ENCODE data around the gene AQP1. TPM values are rescaled to one million over a fixed set of nuclear protein-coding genes. Genes with fewer than 3 reads are reported as not detected.
A peak's percentile ranks its signal among the peaks of the same experiment; 100 is the strongest.

AQP1 gene
- total RNA-seq, 4 donors from 2014 or later: 92.1 to 139 (median 110) TPM

DNA sequence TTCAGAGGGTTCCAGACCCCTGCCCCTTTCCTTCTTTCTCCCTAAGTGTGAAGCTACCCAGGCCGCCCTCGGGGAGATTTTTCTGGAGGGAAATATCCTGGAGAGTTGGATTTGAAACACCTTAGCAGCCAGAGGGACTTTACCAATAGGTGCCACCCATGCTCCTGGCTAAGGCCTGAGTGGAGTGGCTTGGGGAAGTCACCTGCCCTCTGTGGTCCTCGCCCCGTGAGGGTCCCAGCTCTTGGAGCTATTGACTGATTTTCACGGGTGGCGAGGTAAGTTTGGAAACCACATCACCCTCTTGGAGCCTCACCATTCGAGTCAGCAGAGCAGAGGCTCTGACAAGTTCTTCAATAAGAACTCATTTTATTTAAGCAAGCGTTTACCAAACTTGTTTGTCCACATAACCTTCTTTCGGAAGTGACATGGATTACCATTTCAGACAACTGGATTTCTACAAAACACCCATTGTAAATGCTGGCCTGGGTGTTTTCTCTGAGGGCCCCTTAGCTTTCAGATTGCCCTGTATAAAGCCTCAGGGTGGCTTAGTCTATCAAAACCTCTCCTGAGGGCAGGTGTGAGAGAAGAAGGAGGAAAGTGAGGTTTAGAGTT, 20.4 kb downstream of the AQP1 start:
- H3K36me3 ChIP-seq: no peaks in the 10 kb centered on the region
- no peak for DNase-seq (ENCODE audit: low spot score in 2 of 2)
- no peak overlapping the region for H3K4me3 ChIP-seq
- H3K9me3 ChIP-seq: no peaks in the 10 kb centered on the region
- H3K4me1 ChIP-seq: no peaks in the 10 kb centered on the region
- H3K27me3 ChIP-seq: no peaks in the 10 kb centered on the region
- TF ChIP-seq POLR2A (IDR thresholded peaks at IDR 0.05) (no peak), EP300 (IDR thresholded peaks at IDR 0.05) (no peak), POLR2AphosphoS5 (IDR thresholded peaks at IDR 0.05) (no peak)
- TF ChIP-seq, protein P1, sequence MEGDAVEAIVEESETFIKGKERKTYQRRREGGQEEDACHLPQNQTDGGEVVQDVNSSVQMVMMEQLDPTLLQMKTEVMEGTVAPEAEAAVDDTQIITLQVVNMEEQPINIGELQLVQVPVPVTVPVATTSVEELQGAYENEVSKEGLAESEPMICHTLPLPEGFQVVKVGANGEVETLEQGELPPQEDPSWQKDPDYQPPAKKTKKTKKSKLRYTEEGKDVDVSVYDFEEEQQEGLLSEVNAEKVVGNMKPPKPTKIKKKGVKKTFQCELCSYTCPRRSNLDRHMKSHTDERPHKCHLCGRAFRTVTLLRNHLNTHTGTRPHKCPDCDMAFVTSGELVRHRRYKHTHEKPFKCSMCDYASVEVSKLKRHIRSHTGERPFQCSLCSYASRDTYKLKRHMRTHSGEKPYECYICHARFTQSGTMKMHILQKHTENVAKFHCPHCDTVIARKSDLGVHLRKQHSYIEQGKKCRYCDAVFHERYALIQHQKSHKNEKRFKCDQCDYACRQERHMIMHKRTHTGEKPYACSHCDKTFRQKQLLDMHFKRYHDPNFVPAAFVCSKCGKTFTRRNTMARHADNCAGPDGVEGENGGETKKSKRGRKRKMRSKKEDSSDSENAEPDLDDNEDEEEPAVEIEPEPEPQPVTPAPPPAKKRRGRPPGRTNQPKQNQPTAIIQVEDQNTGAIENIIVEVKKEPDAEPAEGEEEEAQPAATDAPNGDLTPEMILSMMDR (IDR thresholded peaks at IDR 0.05): no peak
- no peak overlapping the region for H3K27ac ChIP-seq
- WGBS: 68% methylated on average over 7 of the region's 9 CpGs

DNA sequence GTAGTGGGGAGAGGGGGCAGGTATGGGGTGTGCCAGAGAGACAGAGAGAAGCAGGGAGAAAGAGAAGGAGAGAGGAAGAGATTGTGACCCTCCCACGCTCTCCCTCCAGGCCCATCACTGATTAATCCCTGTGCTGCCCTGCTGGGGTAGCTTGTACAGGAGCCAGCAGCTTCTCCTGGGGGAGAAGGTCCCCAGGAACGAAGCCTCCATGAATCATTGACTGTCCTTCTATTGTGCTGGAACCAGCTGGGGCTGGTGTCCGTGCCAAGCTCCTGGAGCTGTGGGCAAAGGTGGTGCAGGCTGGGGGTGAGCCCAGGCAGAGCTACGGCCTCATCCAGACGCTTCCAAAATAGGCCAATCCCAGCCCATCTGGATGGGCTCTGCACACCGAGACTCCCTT, 20.9 kb downstream of the AQP1 start:
- no peak overlapping the region for H3K27ac ChIP-seq
- TF ChIP-seq, protein P1 (IDR thresholded peaks at IDR 0.05): no peak
- no peak for TF ChIP-seq POLR2AphosphoS5 (IDR thresholded peaks at IDR 0.05)
- TF ChIP-seq POLR2A (IDR thresholded peaks at IDR 0.05): no peak
- no peak for TF ChIP-seq EP300 (IDR thresholded peaks at IDR 0.05)
- no peaks in the 10 kb centered on the region for H3K9me3 ChIP-seq
- no peaks in the 10 kb centered on the region for H3K36me3 ChIP-seq
- no peaks in the 10 kb centered on the region for H3K4me1 ChIP-seq
- WGBS: 75% methylated on average over 5 of the region's 6 CpGs
- DNase-seq (ENCODE audit: low spot score in 2 of 2): no peak
- H3K27me3 ChIP-seq: no peaks in the 10 kb centered on the region
- H3K4me3 ChIP-seq: no peak overlapping the region

DNA sequence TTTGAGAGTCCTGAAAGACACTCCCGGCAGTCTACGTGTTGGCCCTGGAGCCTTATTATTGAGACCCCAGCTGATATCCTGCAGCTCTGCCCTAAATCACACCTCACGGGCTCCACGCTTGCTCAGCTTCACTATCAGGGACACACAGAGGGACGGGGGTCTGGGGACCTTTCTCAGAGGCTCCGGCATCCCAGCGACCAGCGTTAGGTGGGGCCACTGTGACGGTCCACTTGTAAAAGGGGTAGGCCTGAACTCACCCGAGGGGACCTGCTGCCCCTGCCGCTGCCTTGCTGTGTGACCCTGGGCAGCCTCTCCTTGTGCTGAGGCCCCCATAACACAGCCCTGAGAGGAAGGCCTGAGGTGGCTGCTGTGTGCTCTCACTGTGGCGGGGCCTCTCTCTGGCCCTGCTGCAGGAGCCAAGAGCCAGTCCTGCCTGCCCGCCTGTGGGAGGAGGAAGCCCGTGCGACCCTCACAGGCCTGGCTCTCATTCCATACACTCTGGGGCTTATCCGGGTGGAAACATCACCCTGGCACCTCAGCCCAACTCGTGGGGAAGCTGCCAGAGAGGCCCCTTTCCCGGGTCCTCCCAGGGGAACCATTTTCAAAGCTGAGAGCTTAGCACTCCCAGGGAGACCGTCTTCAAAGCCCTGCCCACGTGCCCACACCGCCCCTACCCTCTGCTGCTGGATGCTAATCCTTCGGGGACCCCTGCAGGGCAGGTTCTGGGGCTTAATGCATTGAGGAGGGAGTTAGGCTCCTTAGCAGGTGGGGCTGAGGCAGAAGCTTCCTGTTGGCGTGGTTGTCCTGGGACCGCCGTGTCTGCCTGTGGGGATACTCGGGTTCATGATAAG, 21.7 kb downstream of the AQP1 start:
- peaks cover 6% of the 10 kb centered on the region for H3K27me3 ChIP-seq
- no peaks in the 10 kb centered on the region for H3K9me3 ChIP-seq
- 88% methylated on average over 17 of the region's 26 CpGs for WGBS
- no peaks in the 10 kb centered on the region for H3K36me3 ChIP-seq
- DNase-seq (ENCODE audit: low spot score in 2 of 2): peak in 1 of 2 donors; percentile 76
- TF ChIP-seq EP300 (IDR thresholded peaks at IDR 0.05) (no peak), POLR2A (IDR thresholded peaks at IDR 0.05) (no peak), POLR2AphosphoS5 (IDR thresholded peaks at IDR 0.05) (no peak)
- TF ChIP-seq, protein P1 (IDR thresholded peaks at IDR 0.05): no peak
- H3K27ac ChIP-seq: no peak overlapping the region
- H3K4me1 ChIP-seq: no peaks in the 10 kb centered on the region
- H3K4me3 ChIP-seq: no peak overlapping the region

DNA sequence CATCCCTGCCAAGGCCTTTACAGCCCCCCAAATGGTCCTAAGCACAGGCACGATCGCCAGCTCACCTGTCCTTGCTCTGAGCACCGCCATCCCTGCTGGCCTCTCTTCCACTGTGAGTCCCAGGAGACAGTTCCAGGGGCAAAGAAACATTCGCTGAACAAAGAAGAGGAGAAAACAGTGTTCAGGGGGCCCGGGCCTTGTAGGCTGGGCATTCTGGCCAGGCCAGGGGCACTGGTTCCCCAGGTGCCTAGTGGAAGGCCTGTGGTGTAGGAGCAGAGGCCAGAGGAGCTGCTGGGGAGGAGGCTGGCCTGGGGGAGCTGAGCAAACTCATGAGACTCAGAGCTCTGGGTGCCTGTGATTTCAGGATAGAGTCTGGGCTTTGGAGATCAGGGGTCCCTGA, 22.6 kb downstream of the AQP1 start:
- Histone ChIP-seq H3K27me3 (peaks cover 10% of the 10 kb centered on the region), H3K4me3 (no peak overlapping the region), H3K4me1 (peaks cover 4% of the 10 kb centered on the region), H3K9me3 (no peaks in the 10 kb centered on the region), H3K27ac (no peak overlapping the region), H3K36me3 (no peaks in the 10 kb centered on the region)
- 93% methylated on average over 5 of the region's 5 CpGs for WGBS
- DNase-seq (ENCODE audit: low spot score in 2 of 2): no peak
- TF ChIP-seq EP300 (IDR thresholded peaks at IDR 0.05): no peak
- TF ChIP-seq POLR2A (IDR thresholded peaks at IDR 0.05): no peak
- no peak for TF ChIP-seq POLR2AphosphoS5 (IDR thresholded peaks at IDR 0.05)

DNA sequence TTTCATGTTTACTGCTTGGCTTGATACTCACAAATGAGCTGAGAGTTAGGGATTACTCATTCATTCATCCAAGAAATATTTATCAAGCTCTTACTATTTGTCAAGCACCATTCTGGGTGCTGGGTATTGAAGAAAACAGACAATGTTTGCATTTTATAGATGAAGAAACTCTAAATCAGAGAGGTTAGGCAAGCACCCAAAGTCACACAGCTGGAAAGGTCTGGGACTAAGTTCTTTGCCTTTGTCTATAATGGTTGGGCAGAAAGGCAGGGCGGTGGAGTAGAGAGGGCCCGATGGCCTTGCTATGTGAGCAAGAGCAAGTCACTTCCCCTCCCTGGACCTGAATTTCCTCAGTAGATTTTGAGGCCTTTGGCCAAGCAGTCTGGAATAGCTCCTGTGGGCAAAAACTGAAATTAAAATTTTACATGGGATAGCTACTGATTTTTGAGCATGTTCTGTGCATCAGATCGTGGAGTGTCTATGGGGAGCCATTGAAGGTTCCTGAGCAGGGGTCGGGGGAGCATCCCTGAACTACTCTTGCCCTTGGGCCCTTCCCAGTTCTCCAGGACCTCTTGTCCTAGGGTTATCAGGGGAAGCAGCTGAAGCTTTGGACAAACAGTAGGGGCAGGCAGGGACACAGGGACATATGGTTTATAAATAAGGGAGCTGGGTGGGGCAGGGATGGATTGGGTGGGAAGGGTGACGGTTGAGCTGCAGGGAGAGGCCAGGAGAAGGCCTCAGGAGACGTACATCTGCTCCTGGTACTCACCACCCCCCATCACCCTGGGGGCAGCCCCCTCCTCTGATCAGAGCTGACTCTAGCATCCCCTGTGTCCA, 23.3 kb downstream of the AQP1 start:
- 92% methylated on average over 6 of the region's 6 CpGs for WGBS
- Histone ChIP-seq H3K4me1 (peaks cover 4% of the 10 kb centered on the region), H3K27me3 (peaks cover 10% of the 10 kb centered on the region), H3K36me3 (no peaks in the 10 kb centered on the region), H3K9me3 (no peaks in the 10 kb centered on the region), H3K27ac (no peak overlapping the region), H3K4me3 (no peak overlapping the region)
- no peak for TF ChIP-seq POLR2A (IDR thresholded peaks at IDR 0.05)
- TF ChIP-seq POLR2AphosphoS5 (IDR thresholded peaks at IDR 0.05): no peak
- TF ChIP-seq, protein P1 (IDR thresholded peaks at IDR 0.05): no peak
- TF ChIP-seq EP300 (IDR thresholded peaks at IDR 0.05): no peak
- peak in 1 of 2 donors; percentile 64 for DNase-seq (ENCODE audit: low spot score in 2 of 2)
